SJSA1 (cell line): ENCODE results near the gene KMO. TPM values are rescaled to one million over a fixed set of nuclear protein-coding genes. Genes with fewer than 3 reads are reported as not detected.

Source experiments
- DNase-seq, 2 experiments: peaks; one replicate each; pipeline ENCODE4 v3.0.0-alpha.2; 2015 to 2020; ENCODE audit warnings: low spot score in 2 of 2, low read depth in 1 of 2
- H3K27ac ChIP-seq: fragments of 250-450 bp; sonication (Bioruptor Pico); 2 replicates; pipeline ENCODE4 v1.5.1; 2020; ENCODE audit warnings: mild to moderate bottlenecking, moderate library complexity
- H3K27me3 ChIP-seq: fragments of 250-450 bp; sonication (Bioruptor Pico); replicated peaks from 2 replicates; pipeline ENCODE4 v1.5.1; 2020; ENCODE audit warnings: mild to moderate bottlenecking, moderate library complexity
- H3K36me3 ChIP-seq: fragments of 250-450 bp; sonication (Bioruptor Pico); 2 replicates; pipeline ENCODE4 v1.5.1; 2020; ENCODE audit warnings: mild to moderate bottlenecking
- H3K4me1 ChIP-seq: fragments of 250-450 bp; sonication (Bioruptor Pico); replicated peaks from 2 replicates; pipeline ENCODE4 v1.6.1; 2021; ENCODE audit warnings: mild to moderate bottlenecking
- H3K4me3 ChIP-seq: fragments of 250-450 bp; sonication (Bioruptor Pico); 2 replicates; pipeline ENCODE4 v1.5.1; 2020; ENCODE audit warnings: mild to moderate bottlenecking
- H3K9me3 ChIP-seq: fragments of 250-450 bp; sonication (Bioruptor Pico); replicated peaks from 2 replicates; pipeline ENCODE4 v1.5.1; 2020; ENCODE audit warnings: mild to moderate bottlenecking
- total RNA-seq: library from RNA; depleted of rRNA; stranded (reverse); fragments of >200 nt; shearing (Covaris generic); gene quantifications from 2 replicates; pipeline ENCODE4 v1.2.3, GENCODE V29; 2014

KMO gene
- total RNA-seq, 1 experiment from 2014 or later = 0.08 TPM

DNA sequence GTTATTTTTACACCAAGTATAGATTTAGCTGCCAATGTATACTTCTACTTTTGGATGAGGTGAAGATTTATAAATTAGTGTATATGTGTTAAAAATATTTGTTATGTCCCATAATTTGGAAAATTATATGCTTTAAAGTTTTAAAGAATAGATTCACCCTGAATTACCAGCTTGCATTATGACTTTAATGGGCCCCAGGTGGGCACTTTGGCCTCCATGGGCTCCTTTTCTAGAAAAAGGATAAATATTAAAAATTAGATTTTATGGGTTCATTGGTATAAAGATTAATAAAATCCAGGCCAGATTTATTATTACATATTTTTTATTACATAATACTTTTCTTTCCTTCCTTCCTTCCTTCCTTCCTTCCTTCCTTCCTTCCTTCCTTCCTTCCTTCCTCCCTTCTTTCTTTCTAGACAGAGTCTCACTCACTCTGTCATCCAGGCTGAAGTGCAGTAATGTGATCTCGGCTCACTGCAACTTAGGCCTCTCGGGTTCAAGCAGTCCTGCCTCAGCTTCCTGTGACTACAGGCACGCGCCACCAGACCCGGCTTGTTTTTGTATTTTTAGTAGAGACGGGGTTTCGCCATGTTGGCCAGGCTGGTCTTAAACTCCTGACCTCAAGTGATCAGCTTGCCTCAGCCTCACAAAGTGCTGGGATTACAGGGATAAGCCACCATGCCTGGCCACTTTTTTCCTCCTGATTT lies 21.9 kb downstream of the KMO start:
- no peak for DNase-seq
- no peak overlapping the region for H3K4me3 ChIP-seq
- H3K27me3 ChIP-seq = peaks cover 2% of the 10 kb centered on the region; the same call in 1 of the 2 replicates
- no peaks in the 10 kb centered on the region for H3K9me3 ChIP-seq
- no peaks in the 10 kb centered on the region for H3K36me3 ChIP-seq
- no peaks in the 10 kb centered on the region for H3K4me1 ChIP-seq
- no peak overlapping the region for H3K27ac ChIP-seq

DNA sequence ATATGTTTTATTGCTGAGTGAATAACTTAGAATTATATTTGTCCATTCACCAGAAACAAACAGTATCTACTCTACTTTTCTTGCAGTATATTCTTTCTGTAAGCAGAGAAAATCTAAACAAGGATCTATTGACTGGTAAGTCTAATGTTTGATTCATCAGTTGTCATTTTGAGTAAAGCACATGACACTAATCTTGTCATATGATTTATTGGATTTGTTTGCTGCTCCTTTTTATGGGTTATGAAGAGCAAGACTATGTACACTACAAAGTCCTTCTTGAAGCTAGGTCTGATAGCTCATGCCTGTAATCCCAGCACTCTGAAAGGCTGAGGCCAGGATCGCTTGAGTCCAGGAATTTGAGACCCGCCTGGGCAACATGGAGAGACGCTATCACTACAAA lies 23.3 kb downstream of the KMO start:
- no peaks in the 10 kb centered on the region for H3K4me1 ChIP-seq
- peaks cover 2% of the 10 kb centered on the region; the same call in 1 of the 2 replicates for H3K27me3 ChIP-seq
- no peak overlapping the region for H3K4me3 ChIP-seq
- no peaks in the 10 kb centered on the region for H3K36me3 ChIP-seq
- H3K9me3 ChIP-seq = no peaks in the 10 kb centered on the region
- no peak overlapping the region for H3K27ac ChIP-seq
- no peak for DNase-seq

GRCh38 chr1:241557031-241557430 lies 24.9 kb downstream of the KMO start:
- Histone ChIP-seq H3K36me3 (no peaks in the 10 kb centered on the region), H3K4me3 (no peak overlapping the region), H3K27ac (no peak overlapping the region), H3K27me3 (peaks cover 2% of the 10 kb centered on the region), H3K9me3 (no peaks in the 10 kb centered on the region), H3K4me1 (no peaks in the 10 kb centered on the region)
- DNase-seq = no peak

GRCh38 chr1:241557551-241558193 lies 25.5 kb downstream of the KMO start:
- Histone ChIP-seq H3K4me3 (no peak overlapping the region), H3K27ac (no peak overlapping the region), H3K9me3 (no peaks in the 10 kb centered on the region), H3K36me3 (no peaks in the 10 kb centered on the region), H3K4me1 (no peaks in the 10 kb centered on the region), H3K27me3 (peaks cover 2% of the 10 kb centered on the region)
- no peak for DNase-seq

GRCh38 chr1:241560146-241560848 lies 28.1 kb downstream of the KMO start:
- H3K36me3 ChIP-seq = no peaks in the 10 kb centered on the region
- no peak overlapping the region for H3K4me3 ChIP-seq
- no peak for DNase-seq
- H3K27ac ChIP-seq = no peak overlapping the region
- no peaks in the 10 kb centered on the region for H3K4me1 ChIP-seq
- no peaks in the 10 kb centered on the region for H3K9me3 ChIP-seq
- H3K27me3 ChIP-seq = peaks cover 5% of the 10 kb centered on the region

GRCh38 chr1:241560849-241561187 lies 28.6 kb downstream of the KMO start:
- H3K36me3 ChIP-seq = no peaks in the 10 kb centered on the region
- H3K4me3 ChIP-seq = no peak overlapping the region
- no peaks in the 10 kb centered on the region for H3K4me1 ChIP-seq
- DNase-seq = no peak
- H3K27ac ChIP-seq = no peak overlapping the region
- no peaks in the 10 kb centered on the region for H3K9me3 ChIP-seq
- peaks cover 5% of the 10 kb centered on the region for H3K27me3 ChIP-seq

DNA sequence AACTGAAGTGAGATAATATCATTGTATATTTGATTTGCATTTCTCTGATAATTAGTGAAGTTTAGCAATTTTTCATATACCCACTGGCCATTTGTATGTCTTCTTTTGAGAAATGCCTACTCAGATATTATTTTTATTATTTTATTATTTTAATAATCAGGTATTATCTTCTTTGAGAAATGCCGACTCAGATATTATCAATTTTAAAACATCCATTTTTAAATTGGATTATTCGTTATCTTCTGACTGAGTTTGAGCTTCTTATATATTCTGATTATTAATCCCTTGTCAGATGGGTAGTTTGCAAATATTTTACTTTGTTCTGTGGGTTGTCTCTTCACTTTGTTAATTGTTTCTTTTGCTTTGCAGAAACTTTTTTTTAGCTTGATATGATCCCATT lies 37.7 kb downstream of the KMO start:
- no peaks in the 10 kb centered on the region for H3K9me3 ChIP-seq
- H3K27me3 ChIP-seq = peaks cover 7% of the 10 kb centered on the region
- H3K36me3 ChIP-seq = no peaks in the 10 kb centered on the region
- H3K4me1 ChIP-seq = no peaks in the 10 kb centered on the region
- DNase-seq = no peak
- H3K4me3 ChIP-seq = no peak overlapping the region
- H3K27ac ChIP-seq = no peak overlapping the region

DNA sequence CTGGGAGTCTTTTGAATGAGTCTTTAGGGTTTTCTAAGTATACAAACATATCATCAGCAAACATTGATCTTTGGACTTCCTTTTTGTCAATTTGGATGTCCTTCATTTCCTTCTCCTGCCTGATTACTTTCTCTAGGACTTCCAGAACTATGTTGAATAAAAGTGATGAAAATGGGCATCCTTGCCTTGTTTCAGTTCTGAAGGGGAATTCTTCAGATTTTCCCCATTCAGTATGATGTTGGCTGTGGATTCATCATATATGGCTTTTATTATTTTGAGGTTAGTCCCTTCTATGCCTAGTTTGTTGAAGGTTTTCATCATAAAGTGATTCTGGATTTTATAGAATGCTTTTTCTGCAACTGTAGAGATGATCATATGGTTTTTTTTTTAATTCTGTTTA lies 42.0 kb downstream of the KMO start:
- Histone ChIP-seq H3K27me3 (0 out of 2 replicates have a peak, but pooled peaks cover 2% of the 10 kb centered on the region), H3K36me3 (no peaks in the 10 kb centered on the region), H3K9me3 (no peaks in the 10 kb centered on the region), H3K27ac (no peak overlapping the region), H3K4me1 (no peaks in the 10 kb centered on the region), H3K4me3 (no peak overlapping the region)
- DNase-seq = no peak

DNA sequence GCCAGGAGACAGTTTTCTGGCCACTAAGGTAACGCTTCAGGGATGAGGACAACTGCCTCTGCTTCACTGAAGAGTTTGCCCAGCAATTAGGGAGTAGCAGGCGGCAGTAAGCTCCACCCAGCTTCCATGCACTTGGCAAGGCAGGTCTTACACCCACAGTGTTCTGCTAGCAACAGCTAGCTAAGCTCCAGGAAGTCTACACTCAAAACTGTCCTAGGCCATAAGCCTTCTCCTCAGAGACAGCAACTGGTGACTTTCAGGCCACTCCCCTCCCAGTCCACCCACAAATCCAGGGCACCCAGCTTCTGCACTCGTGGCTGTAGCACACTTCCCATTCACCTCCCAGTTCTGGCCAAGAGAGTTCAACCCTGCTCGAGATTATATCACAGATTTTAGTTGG lies 47.3 kb downstream of the KMO start:
- Histone ChIP-seq H3K4me1 (no peaks in the 10 kb centered on the region), H3K9me3 (no peaks in the 10 kb centered on the region), H3K36me3 (no peaks in the 10 kb centered on the region), H3K27me3 (no peaks in the 10 kb centered on the region), H3K27ac (no peak overlapping the region), H3K4me3 (no peak overlapping the region)
- DNase-seq = no peak

GRCh38 chr1:241582921-241583321 lies 50.7 kb downstream of the KMO start:
- DNase-seq = no peak
- H3K4me1 ChIP-seq = no peaks in the 10 kb centered on the region
- H3K36me3 ChIP-seq = no peaks in the 10 kb centered on the region
- H3K27me3 ChIP-seq = no peaks in the 10 kb centered on the region
- H3K4me3 ChIP-seq = no peak overlapping the region
- H3K9me3 ChIP-seq = no peaks in the 10 kb centered on the region
- no peak overlapping the region for H3K27ac ChIP-seq

DNA sequence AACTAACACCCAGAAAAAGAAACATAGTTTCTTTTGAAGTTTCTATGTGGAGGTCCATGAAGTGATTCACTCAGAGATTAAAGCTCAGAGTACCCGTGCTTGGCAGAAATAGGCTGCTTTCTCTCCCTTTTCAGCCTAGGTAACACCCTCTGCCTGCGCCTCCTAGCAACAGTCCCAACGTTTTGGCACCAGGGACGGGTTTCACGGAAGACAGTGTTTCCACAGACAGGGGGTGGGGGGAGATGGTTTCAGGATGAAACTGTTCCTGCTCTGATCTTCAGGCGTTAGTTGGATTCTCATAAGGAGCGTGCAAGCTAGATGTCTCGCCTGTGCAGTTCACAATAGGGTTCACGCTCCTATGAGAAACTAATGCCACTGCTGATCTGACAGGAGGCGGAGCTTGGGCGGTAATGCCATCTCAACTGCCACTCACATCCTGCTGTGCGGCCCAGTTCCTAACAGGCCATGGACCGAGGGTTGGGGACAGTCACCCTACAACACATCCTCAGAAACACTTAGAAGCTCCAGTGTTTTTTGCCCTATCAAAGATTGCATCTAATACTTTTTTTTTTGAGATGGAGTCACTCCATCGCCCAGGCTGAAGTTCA lies 54.8 kb downstream of the KMO start:
- Histone ChIP-seq H3K4me1 (peaks cover 7% of the 10 kb centered on the region), H3K36me3 (no peaks in the 10 kb centered on the region), H3K9me3 (no peaks in the 10 kb centered on the region), H3K4me3 (no peak overlapping the region), H3K27ac (no peak overlapping the region), H3K27me3 (no peaks in the 10 kb centered on the region)
- no peak for DNase-seq

GRCh38 chr1:241589521-241589920 lies 57.3 kb downstream of the KMO start:
- no peak for DNase-seq
- Histone ChIP-seq H3K27me3 (no peaks in the 10 kb centered on the region), H3K4me3 (no peak overlapping the region), H3K9me3 (no peaks in the 10 kb centered on the region), H3K4me1 (peaks cover 17% of the 10 kb centered on the region), H3K36me3 (peaks cover 13% of the 10 kb centered on the region), H3K27ac (no peak overlapping the region)

DNA sequence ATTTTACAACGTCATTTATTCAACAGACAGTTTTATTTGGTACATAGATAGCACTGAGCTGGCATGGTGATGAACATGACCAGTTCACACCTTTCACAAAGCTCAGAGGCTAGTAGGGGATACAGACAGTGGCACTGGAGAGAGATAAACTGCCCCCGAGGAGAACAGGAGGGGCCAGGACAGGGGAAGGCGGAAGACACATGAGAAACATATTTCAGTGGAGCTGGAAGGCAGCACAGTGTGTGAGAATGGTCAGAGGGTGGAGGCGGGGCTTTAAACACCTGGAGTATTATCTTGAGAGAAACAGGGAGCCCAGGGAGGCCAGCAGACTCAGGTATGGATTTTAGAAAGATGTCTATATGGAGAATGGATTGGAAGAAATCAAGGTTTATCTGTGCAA lies 58.5 kb downstream of the KMO start:
- Histone ChIP-seq H3K9me3 (no peaks in the 10 kb centered on the region), H3K27me3 (no peaks in the 10 kb centered on the region), H3K36me3 (peaks cover 16% of the 10 kb centered on the region), H3K27ac (no peak overlapping the region), H3K4me3 (no peak overlapping the region), H3K4me1 (peaks cover 17% of the 10 kb centered on the region)
- DNase-seq = no peak

DNA sequence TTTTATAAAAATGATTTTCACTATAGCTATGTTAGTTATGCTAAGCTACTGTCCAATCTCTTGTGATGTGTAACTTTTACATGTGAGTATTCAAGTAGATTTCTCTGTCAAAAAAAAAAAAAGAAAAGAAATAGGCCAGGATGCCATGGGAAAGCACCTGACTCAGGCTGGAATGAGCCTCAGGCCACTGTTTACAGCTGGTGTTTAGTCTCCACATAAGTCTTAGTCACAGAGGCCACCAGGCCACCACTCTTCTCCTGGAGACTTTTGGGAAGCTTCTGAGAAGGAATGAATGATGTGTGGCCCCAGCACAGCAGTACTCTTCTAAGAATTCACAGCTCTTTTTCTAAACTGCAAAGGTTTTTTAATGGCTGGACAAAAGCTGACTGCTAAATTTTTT lies 59.1 kb downstream of the KMO start:
- H3K27me3 ChIP-seq = no peaks in the 10 kb centered on the region
- peaks cover 17% of the 10 kb centered on the region for H3K4me1 ChIP-seq
- H3K4me3 ChIP-seq = no peak overlapping the region
- peaks cover 16% of the 10 kb centered on the region for H3K36me3 ChIP-seq
- H3K27ac ChIP-seq = peak overlapping the region; percentile 40
- peak in 1 of 2 experiments; percentile 57 for DNase-seq
- H3K9me3 ChIP-seq = no peaks in the 10 kb centered on the region
